Measurements from ENCODE around the gene TFEC. TPM values are rescaled to one million over a fixed set of nuclear protein-coding genes. Genes with fewer than 3 reads are reported as not detected.

Gene TFEC
- total RNA-seq, 1 experiment from 2014 or later = not detected

- TF ChIP-seq CTCF (conservative IDR thresholded peaks at IDR 0.05) = no peak
- Histone ChIP-seq H2BK120ac (ENCODE audit: low read depth, low read length, poor library complexity, severe bottlenecking) (no peak overlapping the region), H3K23me2 (ENCODE audit: insufficient read length, low read depth, low read length, poor library complexity, severe bottlenecking) (no peaks in the 10 kb centered on the region), H3K27ac (ENCODE audit: insufficient read length, low read depth, low read length) (no peak overlapping the region), H3K9me3 (ENCODE audit: control insufficient read depth, low read depth, low read length) (no peaks in the 10 kb centered on the region), H4K20me1 (ENCODE audit: control insufficient read depth, insufficient read depth, insufficient read length) (no peaks in the 10 kb centered on the region), H3K4me2 (ENCODE audit: insufficient read depth, insufficient read length, low read length) (no peak overlapping the region), H3K23ac (ENCODE audit: insufficient read length, low read depth, low read length) (no peak overlapping the region), H2BK12ac (ENCODE audit: insufficient read length, low read depth, low read length) (no peak overlapping the region), H4K5ac (ENCODE audit: insufficient read length, low read depth, low read length) (no peak overlapping the region), H3K9ac (ENCODE audit: extremely low read depth, insufficient read length, low read length) (no peak overlapping the region), H4K8ac (replicated peaks; ENCODE audit: insufficient read length, low read depth, low read length) (no peak overlapping the region), H2AK5ac (ENCODE audit: insufficient read length, low read length) (no peak overlapping the region), H3T11ph (ENCODE audit: low read length) (no peak overlapping the region), H3K18ac (ENCODE audit: insufficient read length, low read depth, low read length) (no peak overlapping the region), H2AFZ (ENCODE audit: low read length) (no peak overlapping the region), H3K4ac (ENCODE audit: low read depth, low read length) (no peak overlapping the region), H3K27me3 (ENCODE audit: insufficient read depth, low read length) (no peaks in the 10 kb centered on the region), H2BK5ac (ENCODE audit: insufficient read length, low read length) (no peak overlapping the region), H2BK20ac (ENCODE audit: low read depth, low read length, poor library complexity, severe bottlenecking) (no peak overlapping the region), H4K91ac (ENCODE audit: insufficient read length, low read depth, low read length) (no peak overlapping the region), H3K4me1 (ENCODE audit: insufficient read depth, low read length) (no peaks in the 10 kb centered on the region), H3K56ac (ENCODE audit: insufficient read length, low read depth, low read length) (no peak overlapping the region), H2BK15ac (ENCODE audit: low read depth, low read length) (no peak overlapping the region), H3K14ac (ENCODE audit: insufficient read depth, low read length) (no peak overlapping the region), H3K79me2 (ENCODE audit: insufficient read depth, low read length) (no peaks in the 10 kb centered on the region), H3K79me1 (ENCODE audit: insufficient read depth, low read depth, low read length, poor library complexity, severe bottlenecking) (no peaks in the 10 kb centered on the region)
- H3K36me3 Mint-ChIP-seq (ENCODE audit: insufficient read depth in 1 of 3, low read depth in 3 of 3) = no peaks in the 10 kb centered on the region; a peak in 1 of 7 replicates
- no peaks in the 10 kb centered on the region for H3K27me3 Mint-ChIP-seq (ENCODE audit: low read depth)
- no peaks in the 10 kb centered on the region for H3K9me3 Mint-ChIP-seq
- WGBS (ENCODE audit: extremely low coverage, insufficient read length, low lambda C conversion rate) = no CpG with 5 or more reads among the region's 1 CpG
- no peak overlapping the region; a peak in 1 of 7 replicates for H3K27ac Mint-ChIP-seq
- H3K4me1 Mint-ChIP-seq = no peaks in the 10 kb centered on the region
- no peak overlapping the region for H3K4me3 Mint-ChIP-seq
- no peak for DNase-seq
These were observed 33.6 kb upstream of the TFEC start for GRCh38 chr7:116064179-116064578.

Measured in H9 (cell line).